Measurements from ENCODE around the gene HNRNPD.
"Not testable (repeated sequence)": the region's sequence is repeated elsewhere in the genome, so short reads cannot be mapped to it uniquely, and the experiment has no call there.

The HNRNPD gene, protein sequence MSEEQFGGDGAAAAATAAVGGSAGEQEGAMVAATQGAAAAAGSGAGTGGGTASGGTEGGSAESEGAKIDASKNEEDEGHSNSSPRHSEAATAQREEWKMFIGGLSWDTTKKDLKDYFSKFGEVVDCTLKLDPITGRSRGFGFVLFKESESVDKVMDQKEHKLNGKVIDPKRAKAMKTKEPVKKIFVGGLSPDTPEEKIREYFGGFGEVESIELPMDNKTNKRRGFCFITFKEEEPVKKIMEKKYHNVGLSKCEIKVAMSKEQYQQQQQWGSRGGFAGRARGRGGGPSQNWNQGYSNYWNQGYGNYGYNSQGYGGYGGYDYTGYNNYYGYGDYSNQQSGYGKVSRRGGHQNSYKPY

DNA sequence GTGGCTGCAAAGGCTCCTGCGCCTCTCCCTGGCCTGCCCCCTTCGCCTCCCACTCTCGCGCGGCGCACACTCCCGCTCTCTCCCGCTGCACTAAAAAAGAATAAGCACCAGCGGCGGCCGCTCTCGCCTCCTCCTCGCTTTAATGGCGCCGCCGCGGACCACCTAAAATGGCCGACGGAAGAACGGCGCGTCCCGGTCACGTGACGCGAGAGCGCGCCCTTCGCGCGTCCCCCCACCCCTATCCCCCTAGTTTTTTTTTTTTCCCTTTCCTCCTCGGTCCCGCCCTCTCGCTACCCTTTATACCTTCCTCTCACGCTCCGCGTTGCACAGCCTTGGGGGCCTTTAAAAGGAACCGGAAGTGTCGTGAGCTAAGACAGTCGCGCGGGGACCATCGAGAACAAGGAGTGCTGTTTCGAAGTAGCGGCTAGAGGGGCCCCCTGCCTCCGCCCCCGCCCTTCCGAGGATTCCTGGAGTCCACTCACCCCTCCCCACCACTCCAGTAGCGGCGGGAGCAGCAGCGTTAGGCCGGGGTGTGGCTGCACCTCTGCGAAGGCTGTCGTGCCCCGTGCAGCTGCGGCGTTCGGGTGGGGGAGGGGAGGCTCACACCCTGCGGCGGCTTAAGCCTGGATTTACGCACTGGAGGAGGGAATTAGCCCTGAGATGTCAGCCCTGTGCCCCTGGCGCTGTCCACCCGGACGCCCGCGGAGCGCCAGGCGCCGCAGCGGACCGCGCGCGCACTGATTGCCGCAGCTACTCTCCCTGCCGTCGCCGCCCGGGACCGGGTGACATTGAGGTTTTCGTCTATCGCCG lies at the start of gene HNRNPD:
HNRNPD (minus strand) TSS at position 176 of the 810 bp plus-strand sequence. CDS start 313 bp downstream, outside the sequence.
- peak; percentile 100 for DNase-seq

DNA sequence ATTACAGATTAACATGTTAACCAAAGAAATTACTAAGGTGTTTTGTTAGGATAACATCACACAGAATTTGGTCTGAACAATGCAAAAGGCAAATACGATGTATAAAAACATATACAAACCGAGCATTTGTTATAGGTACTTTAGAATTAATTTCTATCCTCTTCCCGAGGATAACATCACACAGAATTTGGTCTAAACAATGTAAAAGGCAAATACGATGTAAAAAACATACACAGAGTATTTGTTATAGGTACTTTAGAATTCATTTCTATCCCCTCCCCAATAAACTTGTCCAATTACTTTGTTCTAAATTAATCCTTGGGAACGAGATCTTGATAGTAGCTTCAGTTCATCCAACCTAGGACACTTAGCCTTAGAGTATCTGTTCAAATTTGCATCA lies 48.8 kb upstream of the HNRNPD start:
- DNase-seq = no peak

- no peak for DNase-seq
Measured at GRCh38 chr4:82421796-82422560, 48.2 kb upstream of the HNRNPD start.

DNA sequence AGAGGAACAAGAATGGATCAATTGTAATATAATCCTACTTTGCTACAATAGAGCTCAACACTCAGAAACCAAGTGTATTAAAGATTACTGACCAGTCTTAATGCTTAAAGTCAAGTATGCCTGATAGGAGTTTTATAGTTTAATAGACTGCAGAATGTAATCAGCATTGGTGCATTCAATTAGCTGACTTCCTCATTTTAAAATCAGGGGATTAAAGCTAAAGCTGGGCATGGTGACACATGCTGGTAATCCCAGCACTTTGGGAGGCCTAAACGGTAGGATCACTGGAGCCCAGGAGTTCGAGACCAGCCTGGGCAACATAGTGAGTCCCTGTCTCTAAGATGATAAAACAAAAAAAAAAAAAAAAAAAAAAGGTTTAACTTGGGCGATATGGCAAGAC lies 45.7 kb upstream of the HNRNPD start:
- DNase-seq = no peak

GRCh38 chr4:82415922-82416365 lies 42.2 kb upstream of the HNRNPD start:
- peak; percentile 35 for DNase-seq

GRCh38 chr4:82415061-82415460 lies 41.3 kb upstream of the HNRNPD start:
- DNase-seq = not testable (repeated sequence)

GRCh38 chr4:82403725-82404124 lies 29.9 kb upstream of the HNRNPD start:
- DNase-seq = no peak

DNA sequence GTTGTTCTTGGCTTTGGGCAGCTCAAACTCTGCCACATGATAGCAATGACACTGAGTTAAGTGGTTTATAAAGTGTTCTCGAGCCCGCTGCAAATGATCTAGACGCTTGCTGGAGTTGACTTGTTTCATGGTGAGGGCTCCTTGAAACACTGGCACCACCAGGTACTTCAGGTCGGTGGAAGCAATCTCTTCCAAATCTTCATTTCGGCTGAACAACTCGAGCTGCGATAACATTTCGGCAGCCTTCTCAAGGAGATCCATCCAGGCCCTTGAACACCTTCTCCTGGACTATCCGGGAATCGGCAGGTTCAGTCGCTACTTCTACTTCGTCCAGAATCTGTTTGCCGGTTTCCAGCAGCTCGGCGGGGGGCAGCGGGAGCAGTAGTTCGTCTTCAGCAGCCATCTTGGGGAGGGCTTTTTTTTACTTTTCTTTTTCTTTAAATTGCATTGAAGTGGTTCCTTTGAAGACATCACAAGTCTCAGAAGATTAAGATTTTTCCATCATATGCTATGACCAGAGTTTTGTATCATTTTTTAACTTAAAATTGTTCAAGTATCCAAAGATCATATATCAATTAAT lies 28.5 kb upstream of the HNRNPD start:
- no peak for DNase-seq

GRCh38 chr4:82401600-82401999 lies 27.8 kb upstream of the HNRNPD start:
- DNase-seq = no peak

DNA sequence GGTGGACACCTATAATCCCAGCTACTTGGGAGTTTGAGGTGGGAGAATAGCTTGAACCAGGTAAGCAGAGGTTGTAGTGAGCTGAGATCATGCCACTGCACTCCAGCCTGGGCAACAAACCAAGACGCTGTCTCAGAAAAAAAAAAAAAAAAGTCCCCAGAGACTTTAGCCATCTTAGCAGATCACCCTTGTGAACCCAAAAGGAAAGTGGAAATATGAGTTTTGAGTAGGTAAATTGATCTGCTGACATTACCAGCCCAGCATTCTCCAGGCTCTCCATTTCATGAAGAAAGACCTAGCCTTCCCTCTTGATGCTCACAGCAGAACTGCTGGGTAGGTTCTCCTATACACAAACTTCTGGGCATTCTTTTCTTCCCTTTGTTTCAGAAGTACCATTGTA lies 24.5 kb upstream of the HNRNPD start:
- DNase-seq = no peak

GRCh38 chr4:82397527-82397926 lies 23.7 kb upstream of the HNRNPD start:
- no peak for DNase-seq

GRCh38 chr4:82394896-82395295 lies 21.1 kb upstream of the HNRNPD start:
- DNase-seq = peak; percentile 61

- not testable (repeated sequence) for DNase-seq
Measured at GRCh38 chr4:82390061-82390460, 16.3 kb upstream of the HNRNPD start.

DNA sequence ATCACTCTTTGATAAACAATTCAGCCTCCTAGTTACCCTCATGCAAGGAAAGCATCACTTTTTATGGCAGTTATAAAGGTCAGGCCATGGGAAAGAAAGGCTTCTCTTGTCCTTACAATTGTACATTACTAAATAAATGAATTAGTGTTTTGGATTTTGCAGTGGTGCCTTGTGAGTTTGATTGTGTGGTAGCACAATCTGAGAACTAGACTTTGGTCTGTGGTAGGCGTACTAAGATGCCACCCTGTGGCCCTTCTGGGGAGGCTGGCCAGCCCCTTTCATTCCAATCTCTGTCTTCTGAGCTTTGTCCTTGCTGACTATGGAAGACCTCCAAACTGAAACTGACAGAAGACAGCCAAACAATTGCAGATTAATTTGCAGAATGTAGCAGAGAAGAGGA lies 14.6 kb upstream of the HNRNPD start:
- no peak for DNase-seq

- DNase-seq = not testable (repeated sequence)
Measured at GRCh38 chr4:82386312-82386711, 12.5 kb upstream of the HNRNPD start.

GRCh38 chr4:82382751-82383150 lies 9.0 kb upstream of the HNRNPD start:
- no peak for DNase-seq

- DNase-seq = no peak
Measured at GRCh38 chr4:82381661-82382296, 8.0 kb upstream of the HNRNPD start.

GRCh38 chr4:82381235-82381634 lies 7.4 kb upstream of the HNRNPD start:
- DNase-seq = no peak

GRCh38 chr4:82380831-82381230 lies 7.0 kb upstream of the HNRNPD start:
- DNase-seq = no peak

DNA sequence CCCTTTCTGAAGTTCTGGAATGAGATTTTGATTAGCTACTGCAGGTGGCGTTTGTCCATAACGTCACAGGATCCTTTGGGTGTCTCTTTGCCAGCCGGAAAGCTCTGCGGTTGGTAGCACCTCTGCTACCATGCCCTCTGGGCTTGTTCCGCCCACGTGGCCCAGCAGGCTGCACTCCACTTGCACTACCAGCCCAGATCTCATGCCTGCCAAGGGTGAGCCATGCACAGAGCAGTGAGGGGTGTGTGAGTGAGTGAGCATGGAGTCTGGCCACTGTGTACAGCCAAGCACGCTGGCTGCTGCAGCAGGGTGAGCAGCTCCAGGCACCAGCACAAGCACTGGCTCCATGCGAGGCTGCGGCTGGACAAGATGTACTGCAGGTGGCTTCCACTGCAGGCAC lies 6.6 kb upstream of the HNRNPD start:
- no peak for DNase-seq

GRCh38 chr4:82376109-82376508 lies 2.3 kb upstream of the HNRNPD start:
- DNase-seq = no peak

DNA sequence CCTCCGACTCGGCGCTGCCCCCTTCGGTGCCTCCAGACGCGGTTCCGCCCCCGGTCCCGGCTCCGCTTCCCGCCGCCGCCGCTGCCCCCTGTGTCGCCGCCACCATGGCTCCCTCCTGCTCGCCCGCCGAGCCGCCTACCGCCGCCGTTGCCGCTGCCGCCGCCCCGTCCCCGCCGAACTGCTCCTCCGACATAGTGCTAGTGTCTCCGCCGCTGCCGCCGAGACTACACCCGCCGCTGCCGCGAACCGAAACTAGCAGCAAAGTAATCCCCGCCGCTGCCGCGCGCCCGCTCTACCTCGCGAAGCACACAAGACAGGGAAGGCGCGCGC lies 340 bp downstream of the HNRNPD start:
- DNase-seq = no peak

Measured in NCI-H146 (cell line).